ENCODE results near the gene AMTN. TPM values are rescaled to one million over a fixed set of nuclear protein-coding genes. Genes with fewer than 3 reads are reported as not detected.
A peak's percentile ranks its signal among the peaks of the same experiment; 100 is the strongest.

The AMTN gene
- total and polyA plus RNA-seq, 4 donors: not detected

- 86% methylated on average over 1 of the region's 1 CpG for WGBS
- TF ChIP-seq HNF4G (IDR thresholded peaks at IDR 0.05) (no peak), RXRA (IDR thresholded peaks at IDR 0.05) (no peak), CTCF (IDR thresholded peaks at IDR 0.05; ENCODE audit: low read depth, low read length, missing input control) (no peak), NR2F2 (IDR thresholded peaks at IDR 0.05) (no peak), TAF1 (conservative IDR thresholded peaks at IDR 0.05) (no peak), JUND (IDR thresholded peaks at IDR 0.05) (no peak), FOXA1 (IDR thresholded peaks at IDR 0.05) (no peak), HNF4A (conservative IDR thresholded peaks at IDR 0.05) (no peak), GABPA (IDR thresholded peaks at IDR 0.05 in 1 of 2, conservative IDR thresholded peaks at IDR 0.05 in 1 of 2) (no peak), MAX (IDR thresholded peaks at IDR 0.05) (no peak), RAD21 (IDR thresholded peaks at IDR 0.05) (no peak), YY1 (IDR thresholded peaks at IDR 0.05) (no peak), ZBTB33 (IDR thresholded peaks at IDR 0.05) (no peak), ATF3 (IDR thresholded peaks at IDR 0.05) (no peak), EGR1 (IDR thresholded peaks at IDR 0.05; ENCODE audit: low read depth in 2 of 2) (no peak), SP1 (IDR thresholded peaks at IDR 0.05) (no peak)
- H3K9ac ChIP-seq (ENCODE audit: low read depth in 1 of 2, low read length in 2 of 2): no peak overlapping the region
- no peak for DNase-seq (ENCODE audit: low spot score)
- peaks cover 0 to 2% (median 0%) of the 10 kb centered on the region in 4 donors for H3K4me1 ChIP-seq (ENCODE audit: control insufficient read depth in 4 of 4, insufficient read depth in 4 of 4, low read length in 3 of 4)
- H3K4me3 ChIP-seq (ENCODE audit: low read depth in 1 of 3, low read length in 3 of 3): no peak overlapping the region
- H3K9me3 ChIP-seq (ENCODE audit: control insufficient read depth in 4 of 4, low read length in 3 of 4): no peaks in the 10 kb centered on the region
- no peaks in the 10 kb centered on the region for H3K36me3 ChIP-seq (ENCODE audit: control insufficient read depth in 4 of 4, insufficient read depth in 3 of 4, low read depth in 1 of 4, low read length in 3 of 4)
- no peak overlapping the region for H3K27ac ChIP-seq (ENCODE audit: low read depth in 1 of 2, low read length in 2 of 2)
- no peaks in the 10 kb centered on the region for H3K27me3 ChIP-seq (ENCODE audit: control insufficient read depth in 4 of 4, insufficient read depth in 4 of 4, low read length in 3 of 4)
These were observed 38.5 kb downstream of the AMTN start for GRCh38 chr4:70556856-70557255.

GRCh38 chr4:70559211-70559830 is 41.0 kb downstream of the AMTN start:
- H3K27ac ChIP-seq (ENCODE audit: low read depth in 1 of 2, low read length in 2 of 2): no peak overlapping the region
- H3K36me3 ChIP-seq (ENCODE audit: control insufficient read depth in 4 of 4, insufficient read depth in 3 of 4, low read depth in 1 of 4, low read length in 3 of 4): no peaks in the 10 kb centered on the region
- no peaks in the 10 kb centered on the region for H3K27me3 ChIP-seq (ENCODE audit: control insufficient read depth in 4 of 4, insufficient read depth in 4 of 4, low read length in 3 of 4)
- H3K4me3 ChIP-seq (ENCODE audit: low read depth in 1 of 3, low read length in 3 of 3): no peak overlapping the region
- H3K4me1 ChIP-seq (ENCODE audit: control insufficient read depth in 4 of 4, insufficient read depth in 4 of 4, low read length in 3 of 4): peaks cover 0 to 2% (median 0%) of the 10 kb centered on the region in 4 donors
- H3K9me3 ChIP-seq (ENCODE audit: control insufficient read depth in 4 of 4, low read length in 3 of 4): no peaks in the 10 kb centered on the region
- no peak overlapping the region for H3K9ac ChIP-seq (ENCODE audit: low read depth in 1 of 2, low read length in 2 of 2)
- no peak for DNase-seq (ENCODE audit: low spot score)
- WGBS: 25% methylated on average over 2 of the region's 2 CpGs
- TF ChIP-seq HNF4G (IDR thresholded peaks at IDR 0.05): no peak
- no peak for TF ChIP-seq FOXA1 (IDR thresholded peaks at IDR 0.05)
- TF ChIP-seq HNF4A (conservative IDR thresholded peaks at IDR 0.05): peak in 1 of 2 donors; percentile 20
- peak; percentile 92 to 93 for TF ChIP-seq RAD21 (IDR thresholded peaks at IDR 0.05)
- TF ChIP-seq FOXA2 (IDR thresholded peaks at IDR 0.05): no peak
- TF ChIP-seq SP1 (IDR thresholded peaks at IDR 0.05): no peak
- TF ChIP-seq ATF3 (IDR thresholded peaks at IDR 0.05): no peak
- no peak for TF ChIP-seq EGR1 (IDR thresholded peaks at IDR 0.05; ENCODE audit: low read depth in 2 of 2)
- no peak for TF ChIP-seq MAX (IDR thresholded peaks at IDR 0.05)
- TF ChIP-seq CTCF (IDR thresholded peaks at IDR 0.05; ENCODE audit: low read depth, low read length, missing input control): peak; percentile 73
- TF ChIP-seq TAF1 (conservative IDR thresholded peaks at IDR 0.05): no peak
- no peak for TF ChIP-seq REST (IDR thresholded peaks at IDR 0.05)
- TF ChIP-seq RXRA (IDR thresholded peaks at IDR 0.05): no peak
